ENCODE data around the gene MAN2C1.

GRCh38 chr15:75407083-75407482 is 38.7 kb upstream of the MAN2C1 start:
- no peak for TF ChIP-seq POLR2AphosphoS5 (IDR thresholded peaks at IDR 0.05; ENCODE audit: insufficient read depth in 1 of 2, low read depth in 1 of 2)
- no peak for TF ChIP-seq CTCF (IDR thresholded peaks at IDR 0.05)
